Neural progenitor cell (in vitro differentiated cells): Measurements from ENCODE around the gene HOXC10.
A peak's percentile ranks its signal among the peaks of the same experiment; 100 is the strongest.

Experiments
- CTCF ChIP-seq: fragments of 200-600 bp; sonication (generic); IDR thresholded peaks from 2 replicates; pipeline ENCODE4 v1.5.1; 2017; ENCODE audit warnings: antibody characterized with exemption, mild to moderate bottlenecking
- EZH2 ChIP-seq: fragments of 200-600 bp; sonication (generic); IDR thresholded peaks from 2 replicates; pipeline ENCODE4 v1.6.1; 2017; ENCODE audit warnings: antibody characterized with exemption, mild to moderate bottlenecking, moderate library complexity

- TF ChIP-seq CTCF (no peak), EZH2 (peak; percentile 33)
Measured at GRCh38 chr12:53991077-53991460, 6.1 kb downstream of the HOXC10 start.
